Left ventricle myocardium inferior (tissue), 1 donor: ENCODE results near the gene ISCU. TPM values are rescaled to one million over a fixed set of nuclear protein-coding genes. Genes with fewer than 3 reads are reported as not detected.

Experiments used
- DNase-seq: peaks from one replicate; pipeline ENCODE4 v3.0.0-alpha.2; 2020
- H3K27ac ChIP-seq: fragments of 200-600 bp; replicated peaks from 2 replicates; pipeline ENCODE4 v1.8.0; 2021
- H3K27me3 ChIP-seq: fragments of 200-600 bp; 2 replicates; pipeline ENCODE4 v1.8.0; 2021; ENCODE audit warnings: low read depth
- H3K36me3 ChIP-seq: fragments of 200-600 bp; 2 replicates; pipeline ENCODE4 v1.8.0; 2021
- H3K4me1 ChIP-seq: fragments of 200-600 bp; 2 replicates; pipeline ENCODE4 v1.8.0; 2021
- H3K4me3 ChIP-seq: fragments of 200-600 bp; 2 replicates; pipeline ENCODE4 v1.8.0; 2021; ENCODE audit warnings: mild to moderate bottlenecking, moderate library complexity
- H3K9me3 ChIP-seq: fragments of 200-600 bp; replicated peaks from 2 replicates; pipeline ENCODE4 v1.8.0; 2021
- intact Hi-C: fragments of 100-400 bp; cut with micrococcal nuclease; formaldehyde crosslinking; loops from one replicate; pipeline ENCODE4 v1.11.0; 2022
- total RNA-seq: library from RNA; stranded (reverse); fragmentation: NEBNext Ultra II Directional; extraction: Animal tissue kit (Norgen Biotek cat#: 25700); gene quantifications from one replicate; pipeline ENCODE4 v1.2.1, GENCODE V29; 2021
- TF ChIP-seq, protein P1 (sequence below): fragments of 200-600 bp; IDR thresholded peaks from 2 replicates; pipeline ENCODE4 v1.8.0; 2021; ENCODE audit warnings: antibody characterized with exemption, mild to moderate bottlenecking, borderline replicate concordance
- donor health status: DM: no; HTN: yes; CAD: no; lungs with severe emphysema.

The ISCU gene
- total RNA-seq, 1 donor from 2014 or later, result 560 TPM

DNA sequence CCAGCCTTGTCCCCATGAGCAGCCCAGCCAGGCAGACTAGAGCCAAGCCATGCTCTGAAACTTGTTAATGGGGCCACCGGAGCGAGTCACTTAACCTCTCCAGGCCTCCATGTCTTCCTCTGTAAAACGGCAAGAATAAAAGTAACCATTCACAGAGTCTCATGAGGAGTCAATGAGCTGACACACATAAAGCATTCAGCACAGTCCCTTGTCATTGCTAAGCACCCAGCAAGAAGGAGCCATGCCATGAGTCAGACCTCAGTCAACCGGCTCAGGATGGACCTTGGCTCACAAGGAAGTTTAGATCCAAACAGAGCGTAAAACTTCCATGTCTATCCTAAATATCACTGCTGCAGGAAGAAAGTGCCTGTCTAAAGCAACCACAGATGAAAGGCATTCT, 36.7 kb upstream of the ISCU start:
- Histone ChIP-seq H3K36me3 (peaks cover 100% of the 10 kb centered on the region), H3K4me1 (no peaks in the 10 kb centered on the region), H3K9me3 (no peaks in the 10 kb centered on the region), H3K27ac (no peak overlapping the region), H3K27me3 (no peaks in the 10 kb centered on the region), H3K4me3 (no peak overlapping the region)
- no peak for DNase-seq
- intact Hi-C loops, result no loop called here
- TF ChIP-seq, protein P1, sequence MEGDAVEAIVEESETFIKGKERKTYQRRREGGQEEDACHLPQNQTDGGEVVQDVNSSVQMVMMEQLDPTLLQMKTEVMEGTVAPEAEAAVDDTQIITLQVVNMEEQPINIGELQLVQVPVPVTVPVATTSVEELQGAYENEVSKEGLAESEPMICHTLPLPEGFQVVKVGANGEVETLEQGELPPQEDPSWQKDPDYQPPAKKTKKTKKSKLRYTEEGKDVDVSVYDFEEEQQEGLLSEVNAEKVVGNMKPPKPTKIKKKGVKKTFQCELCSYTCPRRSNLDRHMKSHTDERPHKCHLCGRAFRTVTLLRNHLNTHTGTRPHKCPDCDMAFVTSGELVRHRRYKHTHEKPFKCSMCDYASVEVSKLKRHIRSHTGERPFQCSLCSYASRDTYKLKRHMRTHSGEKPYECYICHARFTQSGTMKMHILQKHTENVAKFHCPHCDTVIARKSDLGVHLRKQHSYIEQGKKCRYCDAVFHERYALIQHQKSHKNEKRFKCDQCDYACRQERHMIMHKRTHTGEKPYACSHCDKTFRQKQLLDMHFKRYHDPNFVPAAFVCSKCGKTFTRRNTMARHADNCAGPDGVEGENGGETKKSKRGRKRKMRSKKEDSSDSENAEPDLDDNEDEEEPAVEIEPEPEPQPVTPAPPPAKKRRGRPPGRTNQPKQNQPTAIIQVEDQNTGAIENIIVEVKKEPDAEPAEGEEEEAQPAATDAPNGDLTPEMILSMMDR, result no peak

DNA sequence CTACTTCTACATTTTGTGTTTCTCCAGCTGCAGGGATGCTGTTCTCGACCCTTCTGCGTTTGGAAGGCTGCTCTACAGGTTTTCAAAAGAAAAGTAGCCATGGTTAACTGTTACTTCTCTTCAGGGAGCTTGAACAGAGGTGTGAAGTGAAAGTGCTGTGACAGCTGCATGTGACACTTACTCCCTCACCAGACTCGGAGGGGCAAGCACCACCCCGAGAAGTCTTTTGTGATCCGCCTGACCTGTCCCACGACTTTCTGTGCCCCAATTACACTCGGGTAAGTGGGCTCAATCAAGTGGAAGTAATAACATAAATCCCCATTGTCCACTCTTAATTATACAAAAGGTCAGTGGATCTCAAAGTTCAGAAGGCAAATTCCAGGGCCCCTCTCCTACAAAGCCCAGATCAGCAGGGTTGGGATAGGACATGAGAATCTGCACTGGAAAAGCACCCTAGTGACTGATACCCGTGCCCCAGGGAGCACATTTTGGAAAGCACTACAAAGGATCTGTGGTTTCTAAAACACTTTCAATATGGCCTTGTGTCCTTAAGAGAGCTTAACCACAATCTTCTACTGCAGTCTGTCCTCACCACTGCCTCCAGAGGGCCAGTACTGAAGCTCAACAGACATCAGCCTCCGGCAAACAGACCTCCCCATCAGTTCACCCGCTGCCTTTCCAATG, 35.8 kb upstream of the ISCU start:
- no peak for DNase-seq
- intact Hi-C loops, result no loop called here
- TF ChIP-seq, protein P1, result no peak
- Histone ChIP-seq H3K9me3 (no peaks in the 10 kb centered on the region), H3K36me3 (peaks cover 100% of the 10 kb centered on the region), H3K27me3 (no peaks in the 10 kb centered on the region), H3K4me3 (no peak overlapping the region), H3K27ac (no peak overlapping the region), H3K4me1 (no peaks in the 10 kb centered on the region)

DNA sequence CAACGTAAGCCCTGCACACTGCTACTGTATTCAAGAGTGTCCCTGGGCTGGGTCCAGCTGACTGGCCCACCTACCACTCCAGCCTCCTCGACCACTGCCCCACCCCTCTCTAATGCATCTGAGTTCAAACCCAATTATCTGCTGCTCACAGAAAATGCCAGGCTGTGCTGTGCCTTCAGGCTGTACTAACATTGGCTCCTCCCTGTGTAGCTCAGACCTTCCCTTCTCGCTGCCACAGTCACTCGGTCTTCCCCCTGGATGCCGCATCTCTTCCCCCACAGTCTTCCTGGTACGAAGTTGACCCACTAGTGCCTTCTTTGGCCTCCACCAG, 35.3 kb upstream of the ISCU start:
- Histone ChIP-seq H3K27ac (no peak overlapping the region), H3K27me3 (no peaks in the 10 kb centered on the region), H3K9me3 (no peaks in the 10 kb centered on the region), H3K4me3 (no peak overlapping the region), H3K36me3 (peaks cover 100% of the 10 kb centered on the region), H3K4me1 (no peaks in the 10 kb centered on the region)
- TF ChIP-seq, protein P1, result no peak
- DNase-seq, result no peak
- intact Hi-C loops, result no loop called here

DNA sequence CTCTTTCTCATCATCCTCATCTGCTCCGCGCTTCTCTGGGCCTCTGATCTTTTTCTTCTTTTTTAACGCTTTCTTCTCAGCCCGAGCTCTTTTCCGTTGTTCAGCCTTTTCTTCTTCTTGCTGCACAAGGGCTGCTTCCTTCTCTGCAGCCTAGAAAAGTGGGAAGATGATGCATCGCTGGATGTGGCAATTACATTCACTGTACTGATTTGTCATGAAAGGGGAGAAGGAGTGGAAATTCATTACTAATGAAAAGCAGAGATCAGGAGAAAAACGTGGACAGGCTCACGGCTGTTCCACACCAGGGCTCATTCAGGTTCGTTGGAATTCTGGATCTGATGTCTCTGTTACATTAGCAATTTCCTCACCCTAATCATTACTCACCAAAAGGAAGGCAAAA, 32.2 kb upstream of the ISCU start:
- no peak for DNase-seq
- Histone ChIP-seq H3K9me3 (no peaks in the 10 kb centered on the region), H3K4me3 (no peak overlapping the region), H3K27me3 (no peaks in the 10 kb centered on the region), H3K27ac (no peak overlapping the region), H3K4me1 (no peaks in the 10 kb centered on the region), H3K36me3 (peaks cover 100% of the 10 kb centered on the region)
- intact Hi-C loops, result no loop called here
- TF ChIP-seq, protein P1, result no peak

DNA sequence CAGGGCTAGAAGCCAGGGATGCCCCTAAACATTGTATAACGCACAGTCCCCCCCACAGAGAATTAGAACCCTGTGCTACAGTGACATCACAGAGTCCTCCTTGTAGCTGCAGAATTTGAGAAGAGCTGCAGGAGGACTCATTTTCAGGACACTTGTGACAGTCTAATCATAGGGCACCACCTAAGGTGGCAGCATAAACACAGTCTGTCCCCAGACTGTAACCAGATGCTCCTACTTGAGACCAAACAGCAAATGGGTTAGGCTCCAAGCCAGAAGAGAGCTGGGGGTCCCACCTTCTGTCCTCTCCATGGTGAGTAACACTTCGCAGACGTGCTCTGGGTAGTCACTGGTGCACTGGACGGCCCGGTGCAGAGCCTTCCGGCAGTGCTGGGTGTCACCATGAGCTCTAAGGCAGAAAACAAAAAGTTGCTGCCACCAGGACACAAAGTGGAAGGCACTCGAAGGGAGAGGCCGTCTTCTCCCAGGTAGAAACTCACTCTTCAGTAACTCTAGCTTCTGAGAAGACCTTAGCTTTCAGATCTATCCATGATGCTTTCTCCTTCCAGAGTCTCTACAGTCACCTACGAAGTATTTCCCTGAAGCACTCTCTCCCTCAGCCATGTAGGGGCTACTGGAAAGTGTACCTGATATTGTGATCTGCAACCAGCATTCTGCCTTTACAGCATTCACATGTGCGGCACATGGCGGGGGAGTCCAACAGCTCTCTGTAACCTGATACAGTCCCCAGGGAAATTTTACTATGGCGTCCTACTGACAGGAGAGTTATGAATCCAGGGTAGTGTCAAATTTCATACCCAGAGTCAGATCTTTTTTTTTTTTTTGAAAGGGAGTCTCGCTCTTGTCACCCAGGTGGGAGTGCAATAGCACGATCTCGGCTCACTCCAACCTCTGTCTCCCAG, 30.2 kb upstream of the ISCU start:
- TF ChIP-seq, protein P1, result no peak
- H3K9me3 ChIP-seq, result no peaks in the 10 kb centered on the region
- H3K27me3 ChIP-seq, result no peaks in the 10 kb centered on the region
- H3K27ac ChIP-seq, result no peak overlapping the region
- H3K4me1 ChIP-seq, result no peaks in the 10 kb centered on the region
- no peak overlapping the region for H3K4me3 ChIP-seq
- H3K36me3 ChIP-seq, result peaks cover 100% of the 10 kb centered on the region
- intact Hi-C loops, result no loop called here
- no peak for DNase-seq
